KMS-11 (cell line): Measurements from ENCODE around the gene EDIL3.
A peak's percentile ranks its signal among the peaks of the same experiment; 100 is the strongest.

Experiments
- H2AFZ ChIP-seq: fragments of 200-600 bp; sonication (generic); 2 replicates; pipeline ENCODE4 v1.6.1; 2016; ENCODE audit warnings: antibody characterized with exemption, mixed run types, low read depth
- H3K27ac ChIP-seq: fragments of 200-600 bp; sonication (generic); 2 replicates; pipeline ENCODE4 v1.6.1; 2016; ENCODE audit warnings: mild to moderate bottlenecking, mixed run types
- H3K27me3 ChIP-seq: fragments of 200-600 bp; sonication (generic); 2 replicates; pipeline ENCODE4 v1.6.1; 2017; ENCODE audit warnings: mild to moderate bottlenecking, low read depth, mixed run types, moderate library complexity; ENCODE audit not compliant: insufficient read depth
- H3K36me3 ChIP-seq: fragments of 200-600 bp; sonication (generic); 2 replicates; pipeline ENCODE4 v1.6.1; 2017; ENCODE audit warnings: mild to moderate bottlenecking, mixed run types; ENCODE audit not compliant: insufficient read depth
- H3K4me1 ChIP-seq: fragments of 200-600 bp; sonication (generic); 2 replicates; pipeline ENCODE4 v1.6.1; 2016; ENCODE audit warnings: mild to moderate bottlenecking, low read depth, mixed run types; ENCODE audit not compliant: poor library complexity, severe bottlenecking
- H3K4me2 ChIP-seq: fragments of 200-600 bp; sonication (generic); 2 replicates; pipeline ENCODE4 v1.7.0; 2016; ENCODE audit warnings: mild to moderate bottlenecking, mixed run types
- H3K4me3 ChIP-seq: fragments of 200-600 bp; sonication (generic); IDR thresholded peaks from 2 replicates; pipeline ENCODE4 v1.6.1; 2017; ENCODE audit warnings: low read depth, low read length, mixed read lengths; ENCODE audit not compliant: insufficient read depth
- H3K79me2 ChIP-seq: fragments of 200-600 bp; sonication (generic); 2 replicates; pipeline ENCODE4 v1.6.1; 2016; ENCODE audit warnings: low read depth, mixed run types; ENCODE audit not compliant: insufficient read depth
- H3K9ac ChIP-seq: fragments of 200-600 bp; sonication (generic); 2 replicates; pipeline ENCODE4 v1.6.1; 2016; ENCODE audit warnings: mild to moderate bottlenecking, mixed run types
- H4K20me1 ChIP-seq: fragments of 200-600 bp; sonication (generic); 2 replicates; pipeline ENCODE4 v1.6.1; 2016; ENCODE audit warnings: mild to moderate bottlenecking, mixed run types; ENCODE audit not compliant: insufficient read depth
- TF ChIP-seq, protein P1 (sequence below): fragments of 200-600 bp; sonication (generic); conservative IDR thresholded peaks from 2 replicates; pipeline ENCODE4 v1.6.1; 2017; ENCODE audit warnings: low read depth, mild to moderate bottlenecking, antibody characterized with exemption, low read length, moderate library complexity, mixed read lengths

Gene EDIL3

DNA sequence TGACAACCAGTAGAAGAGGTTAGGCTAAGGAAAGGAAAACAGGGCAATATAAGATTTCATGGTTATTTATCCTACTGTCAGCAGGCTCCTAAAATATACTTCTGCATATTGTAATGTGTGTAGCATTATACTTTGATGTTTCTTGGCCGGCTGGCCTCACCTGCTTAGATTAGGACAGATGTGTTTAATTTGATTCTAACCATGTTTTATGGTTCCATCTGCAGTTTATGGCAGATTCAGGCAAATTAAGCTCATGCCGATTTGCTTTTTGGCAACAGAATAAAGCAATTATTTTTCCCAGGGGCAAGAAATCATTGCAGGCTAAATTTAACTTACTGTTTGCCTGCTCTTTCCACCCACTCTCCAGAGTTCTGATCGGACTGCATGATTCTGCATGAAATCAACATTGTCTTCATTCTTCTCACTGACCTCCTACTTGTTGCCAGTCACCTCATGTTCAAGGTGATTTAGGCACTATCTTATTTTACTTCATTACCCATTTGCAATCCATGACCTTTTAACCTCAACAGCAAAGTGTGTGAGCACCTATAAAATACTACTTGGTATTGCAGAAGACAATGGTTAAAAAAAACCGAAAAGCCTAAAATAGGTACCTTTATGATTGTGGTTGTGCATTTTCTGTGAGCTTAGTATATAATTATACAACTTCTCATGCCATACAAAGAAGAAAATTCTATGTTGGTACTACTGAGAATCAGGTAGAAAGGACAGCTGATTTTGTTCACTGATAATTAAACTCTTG, 125.2 kb downstream of the EDIL3 start:
- H2AFZ ChIP-seq = no peak overlapping the region
- H3K4me2 ChIP-seq = no peak overlapping the region
- H3K27ac ChIP-seq = no peak overlapping the region
- TF ChIP-seq, protein P1, sequence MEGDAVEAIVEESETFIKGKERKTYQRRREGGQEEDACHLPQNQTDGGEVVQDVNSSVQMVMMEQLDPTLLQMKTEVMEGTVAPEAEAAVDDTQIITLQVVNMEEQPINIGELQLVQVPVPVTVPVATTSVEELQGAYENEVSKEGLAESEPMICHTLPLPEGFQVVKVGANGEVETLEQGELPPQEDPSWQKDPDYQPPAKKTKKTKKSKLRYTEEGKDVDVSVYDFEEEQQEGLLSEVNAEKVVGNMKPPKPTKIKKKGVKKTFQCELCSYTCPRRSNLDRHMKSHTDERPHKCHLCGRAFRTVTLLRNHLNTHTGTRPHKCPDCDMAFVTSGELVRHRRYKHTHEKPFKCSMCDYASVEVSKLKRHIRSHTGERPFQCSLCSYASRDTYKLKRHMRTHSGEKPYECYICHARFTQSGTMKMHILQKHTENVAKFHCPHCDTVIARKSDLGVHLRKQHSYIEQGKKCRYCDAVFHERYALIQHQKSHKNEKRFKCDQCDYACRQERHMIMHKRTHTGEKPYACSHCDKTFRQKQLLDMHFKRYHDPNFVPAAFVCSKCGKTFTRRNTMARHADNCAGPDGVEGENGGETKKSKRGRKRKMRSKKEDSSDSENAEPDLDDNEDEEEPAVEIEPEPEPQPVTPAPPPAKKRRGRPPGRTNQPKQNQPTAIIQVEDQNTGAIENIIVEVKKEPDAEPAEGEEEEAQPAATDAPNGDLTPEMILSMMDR = no peak
- no peaks in the 10 kb centered on the region for H4K20me1 ChIP-seq
- no peaks in the 10 kb centered on the region for H3K4me1 ChIP-seq
- H3K9ac ChIP-seq = no peak overlapping the region
- no peaks in the 10 kb centered on the region for H3K27me3 ChIP-seq
- H3K4me3 ChIP-seq = no peak overlapping the region
- H3K79me2 ChIP-seq = no peaks in the 10 kb centered on the region
- H3K36me3 ChIP-seq = no peaks in the 10 kb centered on the region

DNA sequence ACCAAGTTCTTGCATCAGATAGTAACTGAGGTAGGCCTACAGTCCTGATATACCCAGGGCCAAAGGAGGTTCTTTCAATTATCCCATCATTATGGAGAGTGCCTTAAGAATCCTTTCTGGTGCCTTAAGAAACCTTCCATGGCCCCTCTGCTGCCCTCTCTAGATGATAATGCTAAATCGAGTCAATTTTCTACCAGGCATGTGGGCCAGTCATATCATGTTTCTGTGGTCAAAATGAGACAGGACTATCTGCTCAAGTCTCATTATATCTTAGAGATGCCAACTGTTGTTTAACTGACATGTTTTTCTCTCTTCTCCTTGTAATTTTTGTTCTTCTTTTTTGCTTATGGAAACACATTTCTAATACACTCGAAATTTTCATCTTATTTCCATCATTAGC, 127.6 kb downstream of the EDIL3 start:
- Histone ChIP-seq H3K27ac (no peak overlapping the region), H2AFZ (no peak overlapping the region), H4K20me1 (no peaks in the 10 kb centered on the region), H3K27me3 (no peaks in the 10 kb centered on the region), H3K36me3 (no peaks in the 10 kb centered on the region), H3K9ac (no peak overlapping the region), H3K4me3 (no peak overlapping the region), H3K4me2 (no peak overlapping the region), H3K4me1 (no peaks in the 10 kb centered on the region), H3K79me2 (no peaks in the 10 kb centered on the region)
- TF ChIP-seq, protein P1 = no peak

DNA sequence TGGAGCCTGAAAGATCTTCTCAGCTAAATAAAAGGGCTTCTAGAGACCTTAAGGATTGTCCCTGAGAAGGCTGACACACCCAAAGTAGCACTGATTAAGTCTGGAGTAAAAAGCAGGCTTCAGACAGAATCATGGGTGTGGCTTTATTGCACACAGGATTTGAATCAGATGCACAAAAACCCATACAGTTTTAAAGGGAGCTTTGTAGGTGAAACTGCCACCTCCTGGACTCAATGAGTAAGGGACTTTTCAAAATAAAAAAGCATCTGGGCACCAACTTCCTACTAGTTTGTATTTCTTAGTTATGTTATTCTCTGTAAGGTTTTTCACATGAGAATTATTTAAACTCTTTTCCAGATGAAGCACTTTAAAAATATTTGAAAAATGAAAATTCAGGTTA, 129.4 kb downstream of the EDIL3 start:
- no peak overlapping the region for H3K4me3 ChIP-seq
- H2AFZ ChIP-seq = no peak overlapping the region
- no peak overlapping the region for H3K4me2 ChIP-seq
- H3K36me3 ChIP-seq = no peaks in the 10 kb centered on the region
- no peak overlapping the region for H3K27ac ChIP-seq
- TF ChIP-seq, protein P1 = peak; percentile 23; the same call in 1 of the 2 replicates
- no peaks in the 10 kb centered on the region for H3K4me1 ChIP-seq
- H4K20me1 ChIP-seq = no peaks in the 10 kb centered on the region
- no peaks in the 10 kb centered on the region for H3K27me3 ChIP-seq
- no peak overlapping the region for H3K9ac ChIP-seq
- H3K79me2 ChIP-seq = no peaks in the 10 kb centered on the region

DNA sequence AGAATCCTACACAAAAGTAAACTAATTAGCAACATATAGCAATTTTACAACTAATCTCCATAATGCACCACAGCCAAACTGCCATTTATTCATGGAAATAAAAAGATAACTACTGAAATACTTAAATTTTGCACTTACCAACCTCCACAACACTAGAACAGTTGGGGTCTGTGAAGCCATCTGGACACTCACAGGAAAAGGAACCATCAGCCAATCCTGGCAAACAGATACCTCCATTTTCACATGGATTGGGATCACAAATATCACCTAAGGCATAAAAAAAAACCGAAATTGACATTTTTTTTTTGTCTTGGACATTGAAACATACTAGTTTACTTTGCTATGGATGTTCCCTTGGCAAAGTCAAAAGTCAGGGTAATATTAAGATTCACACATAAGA, 130.7 kb downstream of the EDIL3 start:
- Histone ChIP-seq H3K27me3 (no peaks in the 10 kb centered on the region), H3K9ac (no peak overlapping the region), H3K4me1 (no peaks in the 10 kb centered on the region), H3K27ac (no peak overlapping the region), H3K36me3 (no peaks in the 10 kb centered on the region), H3K4me2 (no peak overlapping the region), H3K4me3 (no peak overlapping the region), H4K20me1 (no peaks in the 10 kb centered on the region), H2AFZ (no peak overlapping the region), H3K79me2 (no peaks in the 10 kb centered on the region)
- TF ChIP-seq, protein P1 = no peak
